Measurements from ENCODE around the gene GIGYF1.
A peak's percentile ranks its signal among the peaks of the same experiment; 100 is the strongest.
"Not testable (repeated sequence)": the region's sequence is repeated elsewhere in the genome, so short reads cannot be mapped to it uniquely, and the experiment has no call there.

Gene GIGYF1

GRCh38 chr7:100708395-100708794 lies 14.3 kb upstream of the GIGYF1 start:
- no peak for DNase-seq (ENCODE audit: low read depth, low spot score)

- no peak for DNase-seq (ENCODE audit: low read depth, low spot score)
Measured at GRCh38 chr7:100706672-100707311, 12.7 kb upstream of the GIGYF1 start.

DNA sequence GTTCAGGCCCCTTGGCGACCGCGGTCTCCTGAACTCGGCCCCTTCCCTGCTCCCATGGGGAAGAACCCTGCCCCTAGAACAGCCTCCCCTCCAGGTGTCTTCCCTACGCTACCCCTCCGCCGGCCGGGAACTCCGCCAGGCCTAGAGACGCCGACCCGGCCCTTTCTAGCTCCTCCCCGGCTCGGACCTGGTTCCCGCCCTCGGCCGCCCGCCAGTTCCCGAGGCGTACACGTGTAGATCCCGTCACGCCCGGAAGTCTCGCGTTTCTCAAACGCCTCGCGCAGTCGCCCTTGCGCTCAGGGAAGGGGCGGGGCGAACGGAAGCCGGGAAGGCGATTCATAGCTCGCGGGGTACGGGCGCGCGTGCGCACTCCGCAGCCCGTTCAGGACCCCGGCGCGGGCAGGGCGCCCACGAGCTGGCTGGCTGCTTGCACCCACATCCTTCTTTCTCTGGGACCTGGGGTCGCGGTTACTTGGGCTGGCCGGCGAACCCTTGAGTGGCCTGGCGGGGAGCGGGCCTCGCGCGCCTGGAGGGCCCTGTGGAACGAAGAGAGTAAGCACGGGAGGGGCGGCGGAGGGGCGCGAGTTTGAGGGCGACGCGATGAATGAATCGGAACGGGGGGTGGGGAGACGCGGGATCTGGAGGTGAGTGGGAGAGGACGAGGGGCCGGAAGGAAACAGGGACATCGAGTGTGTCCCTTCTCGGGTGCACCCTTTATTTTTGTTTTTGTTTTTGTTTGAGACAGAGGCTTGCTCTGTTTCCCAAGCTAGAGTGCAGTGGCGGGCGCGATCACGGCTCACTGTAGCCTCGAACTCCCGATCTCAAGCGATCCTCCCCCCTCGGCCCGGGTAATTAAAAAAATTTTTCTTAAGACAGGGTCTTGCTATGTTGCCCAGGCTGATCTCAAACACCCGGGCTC lies 12.0 kb upstream of the GIGYF1 start, which contains the start of gene POP7:
Gene POP7, plus strand, starts transcription at position 369 of the 919 bp plus-strand sequence. CDS start 710 bp downstream, outside the sequence.
- peak; percentile 97 for DNase-seq (ENCODE audit: low read depth, low spot score)

DNA sequence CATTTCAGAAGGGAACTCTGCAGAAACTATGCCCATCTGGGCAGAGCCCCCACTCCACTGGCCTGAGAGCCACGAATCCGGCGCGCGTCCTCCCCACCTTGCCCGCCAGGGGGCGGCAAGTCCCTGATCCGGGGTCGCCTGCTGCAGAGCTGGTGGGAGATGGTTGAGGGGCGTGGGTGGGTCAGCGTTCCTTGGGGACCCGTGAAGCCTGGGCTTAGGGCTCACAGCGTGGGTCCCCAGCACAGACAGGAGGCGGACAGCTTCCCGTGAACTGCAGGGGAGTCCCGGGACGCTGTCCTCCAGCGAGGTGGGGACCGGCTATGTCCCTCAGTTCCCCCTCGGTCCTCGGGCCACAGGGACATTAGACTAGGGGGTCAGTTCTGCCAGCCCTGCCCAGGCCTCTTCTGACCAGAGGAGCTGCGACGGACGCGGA lies 11.3 kb upstream of the GIGYF1 start:
- peak; percentile 64 for DNase-seq (ENCODE audit: low read depth, low spot score)

DNA sequence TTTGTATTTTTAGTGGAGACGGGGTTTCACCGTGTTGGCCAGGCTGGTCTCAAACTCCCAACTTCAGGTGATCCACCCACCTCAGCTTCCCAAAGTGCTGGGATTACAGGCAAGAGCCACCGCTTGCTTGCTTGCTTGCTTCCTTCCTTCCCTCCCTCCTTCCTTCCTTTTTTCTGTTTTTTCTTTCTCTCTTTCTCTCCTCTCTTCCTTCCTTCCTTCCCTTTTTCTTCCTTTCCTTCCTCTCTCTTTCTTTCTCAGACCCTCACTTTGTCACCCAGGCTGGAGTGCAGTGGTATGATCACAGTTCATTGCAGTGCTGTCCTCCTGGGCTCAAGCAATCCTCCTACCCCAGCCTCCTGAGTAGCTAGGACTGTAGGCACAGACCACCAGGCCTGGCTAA lies 7.0 kb upstream of the GIGYF1 start:
- not testable (repeated sequence) for DNase-seq (ENCODE audit: low read depth, low spot score)

GRCh38 chr7:100699018-100699417 lies 5.0 kb upstream of the GIGYF1 start:
- no peak for DNase-seq (ENCODE audit: low read depth, low spot score)

DNA sequence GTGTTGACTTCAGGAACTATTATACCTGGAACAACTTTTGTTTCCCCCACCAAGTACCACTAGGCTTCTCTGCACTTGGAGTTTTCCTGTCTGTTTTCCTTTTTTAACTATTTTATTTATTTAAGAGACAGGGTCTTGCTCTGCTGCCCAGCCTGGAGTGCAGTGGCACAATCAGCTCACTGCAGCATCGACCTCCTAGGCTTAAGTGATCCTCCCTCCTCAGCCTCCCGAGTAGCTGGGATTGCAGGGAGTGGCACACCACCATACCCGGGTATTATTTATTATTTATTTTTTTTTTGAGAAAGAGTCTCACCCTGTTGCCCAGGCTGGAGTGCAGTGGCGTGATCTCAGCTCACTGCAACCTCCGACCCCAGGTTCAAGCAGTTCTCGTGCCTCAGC lies 2.1 kb upstream of the GIGYF1 start:
- DNase-seq (ENCODE audit: low read depth, low spot score): no peak

DNA sequence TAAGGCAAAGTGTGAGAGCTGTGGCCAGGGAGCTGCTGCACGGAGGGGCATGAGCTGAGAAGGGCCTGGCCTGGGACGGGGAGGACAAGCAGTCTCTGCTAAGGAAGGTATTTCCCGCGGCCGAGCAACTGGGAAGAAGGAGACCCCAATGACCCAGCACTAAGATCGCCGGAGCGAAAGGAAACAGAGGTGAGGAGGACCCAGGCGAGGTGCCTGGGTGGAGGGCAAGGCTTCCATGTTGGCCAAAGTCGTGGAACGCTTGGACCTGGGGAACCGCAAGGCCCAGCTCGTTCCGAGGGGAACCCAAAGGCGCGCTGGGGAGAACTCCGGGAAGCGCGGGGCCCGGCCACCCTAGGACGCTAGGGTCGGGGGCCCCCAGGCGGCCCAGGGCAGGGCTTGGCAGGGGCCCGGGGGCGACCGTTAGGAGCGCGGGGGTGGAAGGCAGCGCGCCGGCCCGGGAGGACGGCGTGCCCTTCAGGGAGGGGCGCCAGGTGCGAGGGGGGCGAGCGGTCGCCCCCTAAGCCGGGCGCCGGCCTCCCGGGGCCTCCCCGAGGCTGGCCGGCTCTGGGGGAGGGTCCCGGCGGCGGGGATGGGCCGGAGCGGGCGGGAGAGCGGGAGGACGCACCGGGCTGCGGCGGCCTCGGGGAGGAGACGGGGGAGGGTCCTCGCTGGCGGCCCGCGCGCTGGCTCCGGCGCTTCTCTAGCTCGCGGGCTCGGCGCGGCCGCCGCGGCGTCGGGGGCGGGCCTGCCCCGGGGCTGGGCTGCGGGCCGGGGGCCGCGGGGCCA lies 545 bp downstream of the GIGYF1 start:
- no peak for DNase-seq (ENCODE audit: low read depth, low spot score)

GRCh38 chr7:100692578-100692961 lies 1.5 kb downstream of the GIGYF1 start:
- DNase-seq (ENCODE audit: low read depth, low spot score): no peak

DNA sequence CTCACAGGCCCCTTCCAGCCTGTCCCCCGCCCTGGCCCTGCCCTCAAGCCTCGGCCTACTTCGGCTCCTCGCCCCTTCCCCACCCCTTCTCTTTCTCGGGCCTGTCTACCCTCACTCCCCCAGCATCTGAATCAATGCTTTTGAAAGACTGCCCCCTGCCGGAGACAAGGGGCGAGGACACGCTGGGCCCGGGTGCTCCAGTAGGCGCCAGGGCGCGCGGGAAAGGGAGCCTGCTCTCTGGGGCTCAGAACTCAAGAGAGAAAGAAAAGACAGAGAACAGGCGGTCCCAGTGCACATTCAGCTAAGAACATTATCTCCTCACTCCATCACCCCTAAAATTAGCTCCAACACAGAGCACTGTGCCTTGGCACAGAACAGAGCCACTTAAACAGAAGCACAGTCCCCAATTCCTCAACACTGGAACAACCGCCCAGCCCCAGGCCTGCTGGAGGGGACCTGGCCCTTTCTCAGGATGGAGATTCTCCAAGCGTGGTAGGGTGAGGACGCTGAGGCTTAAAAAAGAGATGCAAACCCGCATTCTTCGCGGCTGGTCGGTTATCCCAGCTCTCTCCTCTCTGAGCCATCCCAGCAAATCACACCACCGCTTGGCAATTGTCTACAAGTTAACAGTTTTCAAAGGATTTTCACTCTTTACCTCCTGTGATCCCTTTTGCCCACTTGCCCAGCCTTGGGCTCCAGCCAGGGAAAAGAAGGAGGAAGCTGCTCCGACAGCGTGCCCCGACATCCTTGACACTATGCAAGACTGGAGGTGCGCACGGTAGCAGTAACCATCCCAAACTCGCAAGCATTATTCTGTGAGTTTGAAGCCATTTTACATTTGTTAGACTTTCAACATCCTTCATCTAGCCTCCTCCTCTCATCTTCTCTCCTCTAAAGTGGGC lies 2.1 kb downstream of the GIGYF1 start:
- DNase-seq (ENCODE audit: low read depth, low spot score): peak; percentile 70

- DNase-seq (ENCODE audit: low read depth, low spot score): no peak
Measured at GRCh38 chr7:100689230-100690135, 4.6 kb downstream of the GIGYF1 start.

DNA sequence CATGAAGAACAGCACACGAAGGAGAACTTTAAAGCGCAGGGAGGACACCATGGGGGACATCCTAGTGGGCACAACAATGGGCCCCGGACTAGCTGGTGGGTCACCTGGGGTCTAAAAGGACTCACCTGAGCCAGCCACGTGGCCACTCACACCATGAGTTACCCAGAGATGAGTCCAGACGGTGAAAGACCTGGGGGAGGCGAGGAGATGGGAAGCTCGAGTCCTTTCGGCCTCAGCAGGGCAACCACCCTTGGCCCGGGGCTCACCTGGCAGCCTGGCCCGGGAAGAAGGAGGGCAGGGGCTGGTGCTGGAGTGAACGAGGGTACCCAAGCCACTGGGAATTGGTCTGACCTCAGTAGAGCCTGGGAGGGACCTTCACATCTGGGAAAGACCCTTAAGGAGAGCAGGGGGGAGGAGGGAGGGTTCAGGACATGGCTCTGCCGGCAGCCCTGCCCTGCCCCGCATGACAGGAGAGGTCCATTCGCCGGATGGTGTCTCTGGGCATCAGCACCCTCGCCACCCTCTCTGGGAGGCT lies 5.7 kb downstream of the GIGYF1 start:
- DNase-seq (ENCODE audit: low read depth, low spot score): no peak

GRCh38 chr7:100687751-100688300 lies 6.2 kb downstream of the GIGYF1 start:
- DNase-seq (ENCODE audit: low read depth, low spot score): no peak

DNA sequence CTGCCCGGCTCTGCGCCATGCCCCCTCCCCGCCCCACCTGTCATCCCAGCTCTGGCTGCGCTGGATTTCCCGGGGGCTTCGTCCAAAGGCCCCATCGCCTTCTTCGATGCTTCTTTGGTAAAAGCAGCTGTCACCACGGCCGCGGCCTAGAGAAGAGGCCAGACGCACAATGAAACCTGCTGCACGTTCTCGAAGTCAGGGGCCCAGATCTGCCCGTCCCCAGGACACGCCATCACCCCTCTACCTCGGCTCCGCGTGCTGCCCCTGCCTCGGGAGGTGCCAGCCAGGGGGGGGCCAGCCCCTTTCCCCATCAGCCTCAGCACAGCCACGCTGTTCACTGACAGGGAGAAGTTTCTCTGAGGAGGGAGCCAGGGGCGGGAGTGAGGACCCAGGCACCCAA lies 6.8 kb downstream of the GIGYF1 start:
- DNase-seq (ENCODE audit: low read depth, low spot score): no peak

DNA sequence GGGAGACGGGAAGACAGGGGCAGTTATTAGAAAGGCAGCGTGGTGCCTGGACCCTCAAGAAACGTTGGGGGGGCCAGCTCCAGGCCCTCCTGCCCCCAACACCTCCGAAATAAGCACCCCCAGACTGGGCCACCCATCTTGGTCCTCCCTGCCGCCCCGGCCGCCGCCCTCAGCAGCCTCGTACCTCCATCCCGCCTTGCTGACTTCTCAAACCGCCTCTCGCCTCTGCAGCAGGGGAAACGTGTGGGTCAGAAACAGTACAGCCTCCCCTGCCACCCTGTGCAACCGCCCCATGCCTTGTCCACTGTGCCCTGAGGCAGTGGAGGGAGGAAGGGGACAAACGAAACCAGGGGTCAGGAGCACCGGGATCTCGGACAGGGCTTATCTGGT lies 7.2 kb downstream of the GIGYF1 start:
- DNase-seq (ENCODE audit: low read depth, low spot score): no peak

GRCh38 chr7:100686201-100686821 lies 7.7 kb downstream of the GIGYF1 start:
- no peak for DNase-seq (ENCODE audit: low read depth, low spot score)

GRCh38 chr7:100685631-100686145 lies 8.4 kb downstream of the GIGYF1 start:
- DNase-seq (ENCODE audit: low read depth, low spot score): no peak

- no peak for DNase-seq (ENCODE audit: low read depth, low spot score)
Measured at GRCh38 chr7:100685049-100685605, 8.9 kb downstream of the GIGYF1 start.
